Pancreas (tissue), 10 donors: ENCODE results near the gene STMN1. TPM values are rescaled to one million over a fixed set of nuclear protein-coding genes. Genes with fewer than 3 reads are reported as not detected.
A peak's percentile ranks its signal among the peaks of the same experiment; 100 is the strongest.

Source experiments
- ATAC-seq, 4 donors: fragments of 200-7000 bp; cut with Tn5 transposase; one replicate each; pipeline versions ENCODE4 v1.8.0 to v1.9.1; 2020; ENCODE audit warnings: mild to moderate bottlenecking in 4 of 4, moderate library complexity in 4 of 4
- DNase-seq, 6 donors: peaks; one replicate each; pipeline ENCODE4 v3.0.0-alpha.2; 2020
- FAIRE-seq: peaks from 2 replicates; lab custom pipeline; 2012; peaks lifted over from hg19 to GRCh38; lab: Jason Lieb, UNC
- H3K27ac ChIP-seq, 4 donors: fragments of 200-600 bp; sonication (generic); 1 replicate in 3 of 4; 2 replicates in 1 of 4; pipeline versions ENCODE4 v1.5.0 to v1.8.0; 2020
- H3K27me3 ChIP-seq, 4 donors: fragments of 200-600 bp; one replicate each; pipeline ENCODE4 v1.8.0; 2021
- H3K36me3 ChIP-seq, 3 donors: fragments of 200-600 bp; sonication (generic) in 1 of 3; one replicate each; pipeline versions ENCODE4 v1.5.0 to v1.8.0; 2020 to 2021
- H3K4me1 ChIP-seq, 3 donors: fragments of 200-600 bp; one replicate each; pipeline ENCODE4 v1.8.0; 2021
- H3K4me3 ChIP-seq, 4 donors: fragments of 200-600 bp; sonication (generic) in 2 of 4; one replicate each; pipeline versions ENCODE4 v1.5.0 to v1.8.0; 2020 to 2021
- H3K9me3 ChIP-seq, 4 donors: fragments of 200-600 bp; one replicate each; pipeline ENCODE4 v1.8.0; 2021
- WGBS, 2 donors: extraction: QIAGEN DNeasy Blood & Tissue Kit; methylation state at CpG; one replicate each; pipeline ENCODE4 v1.1.7; 2013; 5-methylcytosine and 5-hydroxymethylcytosine counted together
- intact Hi-C, 3 donors: fragments of 100-400 bp; cut with DNase I; formaldehyde crosslinking; loops; one replicate each; pipeline versions ENCODE4 v1.11.1 to v1.14.2; 2022
- polyA plus RNA-seq, 2 donors: library from polyadenylated mRNA; stranded (reverse); fragments of 200-250 nt; gene quantifications; one replicate each; pipeline ENCODE4 v1.2.3, GENCODE V29; 2013
- total RNA-seq, 6 donors: library from RNA; stranded (reverse); fragmentation: NEBNext Ultra II Directional in 4 of 6; extraction: Animal tissue kit (Norgen Biotek cat#: 25700) in 4 of 6; gene quantifications; one replicate each; pipeline versions ENCODE4 v1.2.1 to v1.2.4, GENCODE V29; 2021 to 2023
- TF ChIP-seq, protein P1 (sequence below), 4 donors: fragments of 200-600 bp; sonication (generic) in 3 of 4; IDR thresholded peaks; one replicate each; pipeline versions ENCODE4 v1.5.0 to v1.8.0; 2021; ENCODE audit warnings: antibody characterized with exemption in 4 of 4
- donor health status: healthy with polysubstance abuse.
- donor health status: DM: no; HTN: no; CAD: no; lungs with moderate emphysema.
- donor health status: DM: no; HTN: no; CAD: no.
- donor health status: control.
- donor health status: control.
- donor health status: Bipolar disorder and iron deficiency.
- donor health status: DM: yes; HTN: yes; CAD: no.
- donor health status: DM: no; HTN: no; CAD: no.
- donor health status: DM: no; HTN: no; CAD: no.
- donor health status: DM: yes; HTN: yes; CAD: no.

Gene STMN1
- total and polyA plus RNA-seq, 8 donors: 3.3 to 58.0 (median 14.0) TPM

DNA sequence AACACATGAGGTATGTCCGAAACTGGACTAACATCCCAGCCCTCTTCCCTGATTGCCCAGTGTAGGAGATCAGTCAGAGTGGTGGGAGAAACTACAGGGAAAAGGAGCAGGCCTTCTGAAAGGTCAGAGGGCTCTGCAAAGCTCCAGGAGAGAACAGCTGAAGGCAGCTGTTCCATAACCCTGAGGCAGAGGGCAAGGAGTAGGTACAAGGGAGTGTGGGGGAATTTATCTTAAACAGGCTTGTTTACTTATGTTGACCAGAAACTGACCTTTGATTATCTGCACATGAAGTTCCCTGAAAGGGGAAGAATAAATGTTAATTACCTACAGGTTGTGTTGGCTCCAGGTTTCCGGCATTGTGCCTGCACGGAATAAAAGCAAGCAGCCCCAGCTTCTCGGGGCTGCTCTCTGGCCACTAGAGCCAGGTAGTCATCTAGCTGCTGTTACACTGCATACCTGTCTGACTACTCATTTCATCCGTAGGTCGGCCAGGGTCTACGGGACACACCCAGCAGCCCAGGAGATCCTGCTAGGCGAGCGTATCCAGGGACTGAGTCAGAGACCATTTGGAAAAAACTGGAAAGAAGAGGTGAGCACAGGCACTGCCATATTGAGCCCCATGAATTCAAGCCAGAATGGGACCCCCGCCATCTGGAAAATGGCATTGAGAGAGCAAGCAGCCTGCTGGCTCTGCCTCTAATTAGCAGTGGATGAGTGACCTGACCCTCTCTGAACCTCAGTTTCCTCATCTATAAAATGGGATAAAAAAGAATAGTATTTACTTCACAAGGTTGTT, 15.8 kb downstream of the STMN1 start:
- H3K27ac ChIP-seq: peak overlapping the region; percentile 45 to 83 (median 70)
- no peaks in the 10 kb centered on the region for H3K27me3 ChIP-seq
- intact Hi-C loops: loop anchor here in 1 of 3 donors (10.0 kb wide), 1 partner anchor 104 kb away; the partner anchor contains the start of gene PAFAH2
- no peaks in the 10 kb centered on the region for H3K36me3 ChIP-seq
- DNase-seq (peak in 4 of 6 donors; percentile 54 to 72 (median 63)), ATAC-seq (peak; percentile 68 to 80 (median 74)), FAIRE-seq (no peak)
- H3K4me1 ChIP-seq: peaks cover 15 to 33% (median 18%) of the 10 kb centered on the region in 3 donors
- no peaks in the 10 kb centered on the region for H3K9me3 ChIP-seq
- TF ChIP-seq, protein P1, sequence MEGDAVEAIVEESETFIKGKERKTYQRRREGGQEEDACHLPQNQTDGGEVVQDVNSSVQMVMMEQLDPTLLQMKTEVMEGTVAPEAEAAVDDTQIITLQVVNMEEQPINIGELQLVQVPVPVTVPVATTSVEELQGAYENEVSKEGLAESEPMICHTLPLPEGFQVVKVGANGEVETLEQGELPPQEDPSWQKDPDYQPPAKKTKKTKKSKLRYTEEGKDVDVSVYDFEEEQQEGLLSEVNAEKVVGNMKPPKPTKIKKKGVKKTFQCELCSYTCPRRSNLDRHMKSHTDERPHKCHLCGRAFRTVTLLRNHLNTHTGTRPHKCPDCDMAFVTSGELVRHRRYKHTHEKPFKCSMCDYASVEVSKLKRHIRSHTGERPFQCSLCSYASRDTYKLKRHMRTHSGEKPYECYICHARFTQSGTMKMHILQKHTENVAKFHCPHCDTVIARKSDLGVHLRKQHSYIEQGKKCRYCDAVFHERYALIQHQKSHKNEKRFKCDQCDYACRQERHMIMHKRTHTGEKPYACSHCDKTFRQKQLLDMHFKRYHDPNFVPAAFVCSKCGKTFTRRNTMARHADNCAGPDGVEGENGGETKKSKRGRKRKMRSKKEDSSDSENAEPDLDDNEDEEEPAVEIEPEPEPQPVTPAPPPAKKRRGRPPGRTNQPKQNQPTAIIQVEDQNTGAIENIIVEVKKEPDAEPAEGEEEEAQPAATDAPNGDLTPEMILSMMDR (IDR thresholded peaks at IDR 0.05): no peak
- 30 to 34% methylated on average over 10 of the region's 10 CpGs for WGBS, 2 donors
- no peak overlapping the region for H3K4me3 ChIP-seq

DNA sequence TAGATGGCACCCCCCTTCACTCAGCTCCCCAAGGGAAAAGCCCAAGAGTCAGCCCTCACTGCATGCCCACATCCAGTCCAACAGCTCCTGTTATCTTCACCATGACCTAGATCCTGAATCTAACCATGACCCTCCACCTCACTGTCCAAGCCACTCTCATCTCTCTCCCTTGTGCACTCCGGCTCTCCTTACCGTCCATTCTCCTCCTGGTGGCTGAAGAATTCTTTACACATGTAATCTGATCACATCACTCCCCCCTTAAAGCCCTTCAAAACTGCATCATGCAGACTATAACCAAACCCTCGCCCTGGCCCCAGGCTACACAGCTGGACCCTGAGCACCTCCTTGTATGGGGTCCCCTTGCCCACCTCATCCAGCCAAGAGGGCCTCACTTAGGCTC, 16.7 kb downstream of the STMN1 start:
- FAIRE-seq: no peak
- no peak overlapping the region for H3K4me3 ChIP-seq
- WGBS, 2 donors: 75 to 76% methylated on average over 3 of the region's 3 CpGs
- H3K4me1 ChIP-seq: peaks cover 15 to 30% (median 18%) of the 10 kb centered on the region in 3 donors
- intact Hi-C loops: loop anchor here in 1 of 3 donors (10.0 kb wide), 1 partner anchor 115 kb away; no protein-coding TSS in a partner anchor
- no peaks in the 10 kb centered on the region for H3K36me3 ChIP-seq
- peak; percentile 11 to 35 (median 18) for ATAC-seq
- DNase-seq: no peak
- no peaks in the 10 kb centered on the region for H3K27me3 ChIP-seq
- peak overlapping the region in 3 of 4 donors; percentile 60 to 83 (median 79) for H3K27ac ChIP-seq
- TF ChIP-seq, protein P1 (IDR thresholded peaks at IDR 0.05): no peak
- H3K9me3 ChIP-seq: no peaks in the 10 kb centered on the region

DNA sequence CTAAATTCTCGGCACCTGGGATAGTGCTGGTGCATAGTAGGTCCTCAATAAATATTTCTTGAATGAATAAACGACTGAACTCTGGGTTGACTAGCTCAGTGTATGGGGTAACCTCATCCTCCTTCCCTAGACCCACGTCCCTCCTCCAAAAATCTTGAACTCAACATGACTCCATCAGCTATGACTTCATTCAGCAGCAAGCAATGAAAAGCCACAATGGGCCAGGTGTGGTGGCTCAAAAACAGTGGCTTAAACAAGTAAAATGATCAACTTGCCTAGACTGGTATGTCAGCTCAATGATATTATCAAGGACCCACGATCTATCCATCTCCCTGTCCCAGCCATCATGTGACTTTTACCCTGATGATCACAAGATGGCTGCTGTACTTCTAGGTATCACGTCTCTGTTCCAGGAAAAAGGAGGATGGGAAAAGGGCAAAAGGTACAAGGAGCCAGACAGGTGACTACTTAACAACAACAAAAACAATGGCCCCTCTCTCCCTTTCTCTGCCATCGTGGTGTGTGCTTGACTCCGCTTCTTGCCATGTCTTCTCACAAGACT, 17.7 kb downstream of the STMN1 start:
- DNase-seq (no peak), ATAC-seq (no peak), FAIRE-seq (no peak)
- Histone ChIP-seq H3K27ac (no peak overlapping the region), H3K4me3 (no peak overlapping the region), H3K27me3 (no peaks in the 10 kb centered on the region), H3K36me3 (no peaks in the 10 kb centered on the region), H3K9me3 (no peaks in the 10 kb centered on the region), H3K4me1 (peaks cover 15 to 30% (median 18%) of the 10 kb centered on the region in 3 donors)
- intact Hi-C loops: loop anchor here in 1 of 3 donors (10.0 kb wide), 1 partner anchor 116 kb away; no protein-coding TSS in a partner anchor
- TF ChIP-seq, protein P1 (IDR thresholded peaks at IDR 0.05): no peak
- 78 to 88% methylated on average over 7 of the region's 7 CpGs for WGBS, 2 donors

GRCh38 chr1:25885602-25886001, 20.6 kb downstream of the STMN1 start:
- Histone ChIP-seq H3K4me3 (no peak overlapping the region), H3K27ac (no peak overlapping the region), H3K4me1 (peaks cover 11 to 13% (median 11%) of the 10 kb centered on the region in 3 donors), H3K27me3 (no peaks in the 10 kb centered on the region), H3K36me3 (no peaks in the 10 kb centered on the region), H3K9me3 (no peaks in the 10 kb centered on the region)
- FAIRE-seq (no peak), DNase-seq (no peak), ATAC-seq (no peak)
- TF ChIP-seq, protein P1 (IDR thresholded peaks at IDR 0.05): no peak
- WGBS, 2 donors: 53 to 60% methylated on average over 1 of the region's 1 CpG
- intact Hi-C loops: loop anchor here in 1 of 3 donors (10.0 kb wide), 1 partner anchor 119 kb away; no protein-coding TSS in a partner anchor
